Keratinocyte (primary cell): Measurements from ENCODE around the gene CCDC192.

ENCODE experiments used
- EZH2 ChIP-seq: IDR thresholded peaks from one replicate; pipeline ENCODE4 v1.6.1; 2012; ENCODE audit warnings: inconsistent platforms, mild to moderate bottlenecking, low read length, moderate library complexity
- TF ChIP-seq, protein P1 (sequence below), 3 experiments: IDR thresholded peaks in 1 of 3; conservative IDR thresholded peaks in 1 of 3; optimal IDR thresholded peaks in 1 of 3; 2 replicates in 2 of 3; 3 replicates in 1 of 3; pipeline versions ENCODE3 to v1.5.1; 2011; ENCODE audit warnings: low read length in 3 of 3, mild to moderate bottlenecking in 3 of 3, moderate library complexity in 2 of 3, control low read depth in 1 of 3, inconsistent platforms in 1 of 3; ENCODE audit not compliant: insufficient read depth in 2 of 3; ENCODE audit errors: extremely low read depth in 1 of 3

DNA sequence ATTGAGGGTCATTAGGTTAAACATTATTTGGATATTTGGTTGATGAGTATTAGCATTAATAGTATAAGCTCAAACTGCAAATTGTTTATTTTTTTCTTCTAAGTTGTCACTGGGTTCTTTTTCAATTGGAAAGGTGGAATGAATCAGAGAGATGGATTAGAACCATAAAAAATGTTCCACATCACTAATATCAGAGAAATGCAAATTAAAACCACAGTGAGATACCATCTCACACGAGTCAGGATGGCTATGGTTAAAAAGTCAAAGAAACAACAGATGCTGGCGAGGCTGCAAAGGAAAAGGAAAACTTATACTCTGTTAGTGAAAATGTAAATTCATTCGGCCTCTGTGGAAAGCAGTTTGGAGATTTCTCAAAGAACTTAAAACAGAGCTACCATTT is 122.8 kb downstream of the CCDC192 start:
- TF ChIP-seq EZH2: no peak
- TF ChIP-seq, protein P1, sequence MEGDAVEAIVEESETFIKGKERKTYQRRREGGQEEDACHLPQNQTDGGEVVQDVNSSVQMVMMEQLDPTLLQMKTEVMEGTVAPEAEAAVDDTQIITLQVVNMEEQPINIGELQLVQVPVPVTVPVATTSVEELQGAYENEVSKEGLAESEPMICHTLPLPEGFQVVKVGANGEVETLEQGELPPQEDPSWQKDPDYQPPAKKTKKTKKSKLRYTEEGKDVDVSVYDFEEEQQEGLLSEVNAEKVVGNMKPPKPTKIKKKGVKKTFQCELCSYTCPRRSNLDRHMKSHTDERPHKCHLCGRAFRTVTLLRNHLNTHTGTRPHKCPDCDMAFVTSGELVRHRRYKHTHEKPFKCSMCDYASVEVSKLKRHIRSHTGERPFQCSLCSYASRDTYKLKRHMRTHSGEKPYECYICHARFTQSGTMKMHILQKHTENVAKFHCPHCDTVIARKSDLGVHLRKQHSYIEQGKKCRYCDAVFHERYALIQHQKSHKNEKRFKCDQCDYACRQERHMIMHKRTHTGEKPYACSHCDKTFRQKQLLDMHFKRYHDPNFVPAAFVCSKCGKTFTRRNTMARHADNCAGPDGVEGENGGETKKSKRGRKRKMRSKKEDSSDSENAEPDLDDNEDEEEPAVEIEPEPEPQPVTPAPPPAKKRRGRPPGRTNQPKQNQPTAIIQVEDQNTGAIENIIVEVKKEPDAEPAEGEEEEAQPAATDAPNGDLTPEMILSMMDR (optimal IDR thresholded peaks at IDR 0.05 in 1 of 3, IDR thresholded peaks at IDR 0.05 in 1 of 3, conservative IDR thresholded peaks at IDR 0.05 in 1 of 3; ENCODE audit: extremely low read depth in 1 of 3, insufficient read depth in 2 of 3, low read length in 3 of 3): no peak
